Measurements from ENCODE around the gene CTDP1.

CTDP1 gene

GRCh38 chr18:79772865-79773696 lies 93.5 kb downstream of the CTDP1 start:
- TF ChIP-seq CTCF (conservative IDR thresholded peaks at IDR 0.05; ENCODE audit: low read depth): no peak
- no peak for DNase-seq (ENCODE audit: low spot score)
- no peak overlapping the region for H3K27ac ChIP-seq
- ChIA-PET POLR2A (ENCODE audit: low non-redundant PET) (no interaction called here), CTCF (interaction anchor here (0.5 kb wide), 1 partner anchor 785 kb away, joined by 3 read pairs; no protein-coding TSS in a partner anchor)

GRCh38 chr18:79774111-79774510 lies 94.5 kb downstream of the CTDP1 start:
- H3K27ac ChIP-seq: no peak overlapping the region
- no peak for TF ChIP-seq CTCF (conservative IDR thresholded peaks at IDR 0.05; ENCODE audit: low read depth)
- ChIA-PET POLR2A (ENCODE audit: low non-redundant PET) (no interaction called here), CTCF (no interaction called here)
- no peak for DNase-seq (ENCODE audit: low spot score)

GRCh38 chr18:79775441-79776221 lies 96.0 kb downstream of the CTDP1 start:
- no peak overlapping the region for H3K27ac ChIP-seq
- ChIA-PET CTCF (no interaction called here), POLR2A (ENCODE audit: low non-redundant PET) (no interaction called here)
- DNase-seq (ENCODE audit: low spot score): no peak
- no peak for TF ChIP-seq CTCF (conservative IDR thresholded peaks at IDR 0.05; ENCODE audit: low read depth)

GRCh38 chr18:79776674-79777073 lies 97.1 kb downstream of the CTDP1 start:
- H3K27ac ChIP-seq: no peak overlapping the region
- DNase-seq (ENCODE audit: low spot score): no peak
- CTCF ChIA-PET: no interaction called here
- no peak for TF ChIP-seq CTCF (conservative IDR thresholded peaks at IDR 0.05; ENCODE audit: low read depth)
- POLR2A ChIA-PET (ENCODE audit: low non-redundant PET): no interaction called here

- ChIA-PET CTCF (no interaction called here), POLR2A (ENCODE audit: low non-redundant PET) (no interaction called here)
- H3K27ac ChIP-seq: no peak overlapping the region
- TF ChIP-seq CTCF (conservative IDR thresholded peaks at IDR 0.05; ENCODE audit: low read depth): no peak
- no peak for DNase-seq (ENCODE audit: low spot score)
Observed at GRCh38 chr18:79778291-79778791, 98.7 kb downstream of the CTDP1 start.

- no peak for DNase-seq (ENCODE audit: low spot score)
- ChIA-PET CTCF (no interaction called here), POLR2A (ENCODE audit: low non-redundant PET) (no interaction called here)
- TF ChIP-seq CTCF (conservative IDR thresholded peaks at IDR 0.05; ENCODE audit: low read depth): no peak
- no peak overlapping the region for H3K27ac ChIP-seq
Observed at GRCh38 chr18:79779021-79779699, 99.6 kb downstream of the CTDP1 start.

Data from RWPE1 (cell line).